BJ (cell line): ENCODE data around the gene OR56A5. TPM values are rescaled to one million over a fixed set of nuclear protein-coding genes. Genes with fewer than 3 reads are reported as not detected.

ENCODE experiments used
- CTCF ChIA-PET: fragments of 350-600 bp; formaldehyde crosslinking; extraction: SDS; loops from one replicate; lab custom pipeline; 2021; ENCODE audit warnings: antibody characterized with exemption, inconsistent platforms; lab: Yijun Ruan, JAX
- POLR2A ChIA-PET: fragments of 300-600 bp; sonication (Branson Sonifier 250); formaldehyde crosslinking; extraction: SDS; loops from one replicate; lab custom pipeline; 2021; ENCODE audit warnings: antibody characterized with exemption; lab: Charles Lee
- DNase-seq: peaks from one replicate; pipeline ENCODE4 v3.0.0-alpha.2; 2011; ENCODE audit warnings: low read depth
- H3K27me3 ChIP-seq: 2 replicates; pipeline ENCODE4 v1.6.0; 2011; ENCODE audit warnings: low read length; ENCODE audit not compliant: control insufficient read depth, insufficient read depth
- H3K36me3 ChIP-seq: 2 replicates; pipeline ENCODE4 v1.5.1; 2011; ENCODE audit warnings: low read length; ENCODE audit not compliant: control insufficient read depth, insufficient read depth
- H3K4me3 ChIP-seq: 2 replicates; pipeline ENCODE4 v1.5.1; 2011; ENCODE audit warnings: low read depth, mild to moderate bottlenecking, control low read depth, low read length
- polyA plus RNA-seq: library from polyadenylated mRNA; depleted of rRNA; stranded (reverse); fragments of >200 nt; gene quantifications from 2 replicates; pipeline ENCODE4 v1.2.3, GENCODE V29; 2011
- TF ChIP-seq, protein P1 (sequence below): IDR thresholded peaks from 2 replicates; pipeline ENCODE4 v1.5.1; 2011; ENCODE audit warnings: low read depth, mild to moderate bottlenecking, control low read depth, inconsistent platforms, low read length, moderate library complexity; ENCODE audit not compliant: insufficient read depth

Gene OR56A5
- polyA plus RNA-seq, 1 experiment, result not detected

DNA sequence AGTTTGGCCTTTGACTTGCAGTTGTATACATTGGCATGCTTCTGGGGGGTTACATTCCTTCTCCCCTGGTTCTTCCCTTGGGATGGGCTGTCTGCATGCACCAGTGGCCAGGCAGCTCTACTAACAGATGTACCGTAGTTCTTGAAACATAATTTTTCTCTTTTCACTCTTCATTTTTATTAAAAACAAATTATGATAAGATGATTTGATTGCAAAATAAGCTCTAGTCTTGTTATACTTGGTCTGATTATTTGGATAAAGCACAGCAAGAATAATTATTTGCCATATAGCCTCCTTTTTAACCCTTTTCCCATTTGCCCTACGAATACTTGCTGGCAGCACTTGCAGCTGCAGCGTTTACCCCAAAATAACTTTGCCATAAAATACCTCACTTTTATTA is 12.7 kb downstream of the OR56A5 start:
- no peak overlapping the region for H3K4me3 ChIP-seq
- TF ChIP-seq, protein P1, sequence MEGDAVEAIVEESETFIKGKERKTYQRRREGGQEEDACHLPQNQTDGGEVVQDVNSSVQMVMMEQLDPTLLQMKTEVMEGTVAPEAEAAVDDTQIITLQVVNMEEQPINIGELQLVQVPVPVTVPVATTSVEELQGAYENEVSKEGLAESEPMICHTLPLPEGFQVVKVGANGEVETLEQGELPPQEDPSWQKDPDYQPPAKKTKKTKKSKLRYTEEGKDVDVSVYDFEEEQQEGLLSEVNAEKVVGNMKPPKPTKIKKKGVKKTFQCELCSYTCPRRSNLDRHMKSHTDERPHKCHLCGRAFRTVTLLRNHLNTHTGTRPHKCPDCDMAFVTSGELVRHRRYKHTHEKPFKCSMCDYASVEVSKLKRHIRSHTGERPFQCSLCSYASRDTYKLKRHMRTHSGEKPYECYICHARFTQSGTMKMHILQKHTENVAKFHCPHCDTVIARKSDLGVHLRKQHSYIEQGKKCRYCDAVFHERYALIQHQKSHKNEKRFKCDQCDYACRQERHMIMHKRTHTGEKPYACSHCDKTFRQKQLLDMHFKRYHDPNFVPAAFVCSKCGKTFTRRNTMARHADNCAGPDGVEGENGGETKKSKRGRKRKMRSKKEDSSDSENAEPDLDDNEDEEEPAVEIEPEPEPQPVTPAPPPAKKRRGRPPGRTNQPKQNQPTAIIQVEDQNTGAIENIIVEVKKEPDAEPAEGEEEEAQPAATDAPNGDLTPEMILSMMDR, result no peak
- ChIA-PET POLR2A (no interaction called here), CTCF (no interaction called here)
- DNase-seq, result no peak
- H3K27me3 ChIP-seq, result no peaks in the 10 kb centered on the region
- H3K36me3 ChIP-seq, result no peaks in the 10 kb centered on the region

DNA sequence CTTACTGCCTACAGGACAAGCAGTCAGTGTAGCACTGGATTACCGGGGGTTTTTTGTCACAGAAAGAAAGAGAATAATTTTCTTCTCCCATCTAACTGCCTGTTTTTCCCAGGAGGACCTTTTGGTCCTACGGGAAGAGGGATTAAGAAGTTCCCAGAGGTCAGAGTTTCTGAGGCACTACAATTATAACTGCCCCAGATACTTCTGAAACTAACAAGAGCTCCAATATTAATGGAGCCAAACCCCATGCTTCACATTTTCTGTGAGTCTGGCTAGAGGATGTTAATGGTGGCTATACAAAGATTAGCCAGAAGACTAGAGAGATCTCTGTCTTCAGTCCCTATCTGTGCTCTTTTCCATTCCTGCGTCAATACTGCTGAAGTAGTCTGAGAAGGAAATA is 26.3 kb downstream of the OR56A5 start, which contains the start of gene OR56A3:
TSS of gene OR56A3 (plus strand) at position 301 of the 400 bp plus-strand sequence. CDS start 5,096 bp downstream, outside the sequence.
- Histone ChIP-seq H3K27me3 (no peaks in the 10 kb centered on the region), H3K4me3 (no peak within 1 kb of the TSS), H3K36me3 (no peaks in the 10 kb centered on the region)
- CTCF ChIA-PET, result no interaction called here
- TF ChIP-seq, protein P1, result no peak
- DNase-seq, result no peak
- POLR2A ChIA-PET, result no interaction called here

DNA sequence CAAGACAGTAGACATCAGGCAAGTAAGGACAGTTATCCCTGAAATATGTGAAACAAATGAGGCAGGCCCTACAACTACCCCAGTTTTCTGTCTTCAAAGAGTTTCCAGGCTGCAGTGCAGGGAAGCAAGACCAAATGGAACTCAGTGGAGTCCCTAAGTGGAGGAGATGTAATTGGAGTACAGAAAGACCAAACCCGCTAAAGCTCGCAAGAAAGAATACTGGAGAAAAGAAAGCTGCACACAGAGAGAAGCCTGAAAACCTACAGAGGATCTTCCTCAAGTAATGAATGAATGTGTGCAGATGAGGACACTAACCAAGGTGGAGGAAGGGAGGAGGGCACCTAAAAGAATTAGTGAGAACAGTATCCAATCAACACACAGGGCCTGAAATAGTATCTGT is 27.5 kb downstream of the OR56A5 start:
- Histone ChIP-seq H3K36me3 (no peaks in the 10 kb centered on the region), H3K4me3 (no peak overlapping the region), H3K27me3 (no peaks in the 10 kb centered on the region)
- TF ChIP-seq, protein P1, result no peak
- ChIA-PET CTCF (no interaction called here), POLR2A (no interaction called here)
- no peak for DNase-seq

DNA sequence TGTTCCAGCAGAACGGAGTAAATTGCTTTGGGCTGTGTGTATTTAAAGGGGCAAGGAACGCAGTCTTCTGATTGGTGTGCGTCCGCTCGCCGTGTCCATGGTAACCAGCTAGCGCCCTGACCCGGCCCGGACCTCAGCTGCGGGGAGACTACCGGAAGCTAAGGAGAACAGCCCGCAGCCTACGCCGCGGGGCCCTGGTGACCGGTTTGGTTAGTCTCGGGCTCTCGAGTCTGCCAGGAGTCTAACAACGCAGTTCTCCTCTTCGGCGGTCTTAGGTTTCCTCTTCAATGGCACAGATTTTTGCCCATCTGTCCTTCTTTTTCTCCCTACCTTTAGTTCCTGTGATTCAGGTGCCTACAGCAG is 29.7 kb downstream of the OR56A5 start:
- no peak for DNase-seq
- POLR2A ChIA-PET, result no interaction called here
- CTCF ChIA-PET, result no interaction called here
- TF ChIP-seq, protein P1, result no peak
- Histone ChIP-seq H3K36me3 (no peaks in the 10 kb centered on the region), H3K27me3 (no peaks in the 10 kb centered on the region), H3K4me3 (no peak overlapping the region)

DNA sequence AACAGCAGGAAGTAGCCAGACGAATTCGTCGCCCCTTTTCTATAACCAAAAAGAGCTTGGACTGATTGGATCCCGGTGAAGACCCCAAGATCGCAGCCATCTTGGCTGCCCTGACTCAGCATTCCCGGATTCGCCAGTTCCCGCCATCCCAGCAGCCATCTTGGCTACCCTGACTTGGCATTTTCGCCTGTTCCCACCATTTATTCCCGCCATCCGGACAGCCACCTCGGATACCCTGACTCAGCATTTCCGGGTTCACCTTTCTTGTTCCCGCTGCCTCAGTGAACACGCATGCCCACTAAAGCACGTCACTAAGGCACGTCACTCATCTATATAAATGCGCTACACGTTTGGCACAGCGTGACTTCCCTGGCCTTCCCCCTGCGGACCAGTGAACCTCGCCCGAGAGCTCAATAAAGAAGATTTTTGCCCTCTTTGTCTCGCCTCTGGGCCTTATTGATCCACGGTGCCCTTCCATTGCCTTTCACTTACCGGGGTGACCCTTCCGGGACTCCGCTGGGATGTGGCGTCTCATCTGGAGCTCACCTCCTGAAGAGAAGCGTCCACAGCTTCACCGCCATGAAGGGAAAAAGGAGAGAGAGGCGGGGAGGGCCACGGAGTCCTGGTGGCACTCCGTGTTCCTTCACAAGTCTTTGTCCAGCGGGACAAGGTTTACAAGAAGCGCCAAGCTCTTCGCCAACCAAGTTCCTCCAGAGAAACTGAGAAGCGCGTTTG is 30.3 kb downstream of the OR56A5 start:
- CTCF ChIA-PET, result no interaction called here
- POLR2A ChIA-PET, result no interaction called here
- Histone ChIP-seq H3K4me3 (no peak overlapping the region; the same call in 1 of the 2 replicates), H3K36me3 (no peaks in the 10 kb centered on the region), H3K27me3 (no peaks in the 10 kb centered on the region)
- no peak for DNase-seq
- TF ChIP-seq, protein P1, result no peak
